ENCODE measurements around the gene TTLL13. TPM values are rescaled to one million over a fixed set of nuclear protein-coding genes. Genes with fewer than 3 reads are reported as not detected.

The TTLL13 gene
- total and polyA plus RNA-seq, 2 donors (not counting 1 experiment from before 2014, with no cell fraction given), result under 0.01 to 0.08 TPM

- no peak for TF ChIP-seq CTCF (conservative IDR thresholded peaks at IDR 0.05 in 1 of 2, IDR thresholded peaks at IDR 0.05 in 1 of 2; ENCODE audit: low read depth in 1 of 2, low read length in 2 of 2)
- no peak for TF ChIP-seq EZH2 (IDR thresholded peaks at IDR 0.05; ENCODE audit: low read length, missing control alignments)
- no peak for DNase-seq (ENCODE audit: low read depth in 2 of 2)
- H2AFZ ChIP-seq (ENCODE audit: low read length), result no peak overlapping the region
Observed at GRCh38 chr15:90306560-90306959, 57.2 kb downstream of the TTLL13 start.

GRCh38 chr15:90307661-90308060 lies 58.3 kb downstream of the TTLL13 start:
- no peak overlapping the region for H3K4me2 ChIP-seq (ENCODE audit: extremely low read depth, insufficient read depth, low read length)
- no peak overlapping the region for H3K4me3 ChIP-seq (replicated peaks in 1 of 4; ENCODE audit: control extremely low read depth in 1 of 4, insufficient read depth in 1 of 4, low read depth in 3 of 4, low read length in 4 of 4)
- H3K27me3 ChIP-seq (ENCODE audit: control insufficient read depth, insufficient read depth, low read length), result no peaks in the 10 kb centered on the region
- no peaks in the 10 kb centered on the region for H3K36me3 ChIP-seq (ENCODE audit: control insufficient read depth, insufficient read depth, low read length)
- H3K79me2 ChIP-seq (ENCODE audit: control insufficient read depth, insufficient read depth, low read length), result no peaks in the 10 kb centered on the region
- TF ChIP-seq CTCF (conservative IDR thresholded peaks at IDR 0.05 in 1 of 2, IDR thresholded peaks at IDR 0.05 in 1 of 2; ENCODE audit: low read depth in 1 of 2, low read length in 2 of 2) (no peak), EZH2 (IDR thresholded peaks at IDR 0.05; ENCODE audit: low read length, missing control alignments) (no peak)
- no peak overlapping the region for H3K27ac ChIP-seq (ENCODE audit: insufficient read depth, low read length)
- no peak for DNase-seq (ENCODE audit: low read depth in 2 of 2)
- no peak overlapping the region for H2AFZ ChIP-seq (ENCODE audit: low read length)
- H3K9ac ChIP-seq (ENCODE audit: insufficient read depth, low read length), result no peak overlapping the region
- no peaks in the 10 kb centered on the region for H4K20me1 ChIP-seq (ENCODE audit: control insufficient read depth, extremely low read depth, insufficient read depth, low read length)
- H3K4me1 ChIP-seq (ENCODE audit: control insufficient read depth, extremely low read depth, insufficient read depth, low read length), result no peaks in the 10 kb centered on the region
- H3K9me3 ChIP-seq (ENCODE audit: control insufficient read depth, insufficient read depth, low read depth, low read length), result no peaks in the 10 kb centered on the region

More at GRCh38 chr15:90306560-90306959, 57.2 kb downstream of the TTLL13 start:
- Histone ChIP-seq H3K79me2 (ENCODE audit: control insufficient read depth, insufficient read depth, low read length) (no peaks in the 10 kb centered on the region), H3K4me3 (replicated peaks in 1 of 4; ENCODE audit: control extremely low read depth in 1 of 4, insufficient read depth in 1 of 4, low read depth in 3 of 4, low read length in 4 of 4) (no peak overlapping the region), H3K27ac (ENCODE audit: insufficient read depth, low read length) (no peak overlapping the region), H4K20me1 (ENCODE audit: control insufficient read depth, extremely low read depth, insufficient read depth, low read length) (no peaks in the 10 kb centered on the region), H3K36me3 (ENCODE audit: control insufficient read depth, insufficient read depth, low read length) (no peaks in the 10 kb centered on the region), H3K9me3 (ENCODE audit: control insufficient read depth, insufficient read depth, low read depth, low read length) (no peaks in the 10 kb centered on the region), H3K4me2 (ENCODE audit: extremely low read depth, insufficient read depth, low read length) (no peak overlapping the region), H3K9ac (ENCODE audit: insufficient read depth, low read length) (no peak overlapping the region), H3K4me1 (ENCODE audit: control insufficient read depth, extremely low read depth, insufficient read depth, low read length) (no peaks in the 10 kb centered on the region), H3K27me3 (ENCODE audit: control insufficient read depth, insufficient read depth, low read length) (no peaks in the 10 kb centered on the region)

GRCh38 chr15:90309020-90309419 lies 59.7 kb downstream of the TTLL13 start:
- Histone ChIP-seq H3K36me3 (ENCODE audit: control insufficient read depth, insufficient read depth, low read length) (no peaks in the 10 kb centered on the region), H4K20me1 (ENCODE audit: control insufficient read depth, extremely low read depth, insufficient read depth, low read length) (no peaks in the 10 kb centered on the region), H3K27me3 (ENCODE audit: control insufficient read depth, insufficient read depth, low read length) (no peaks in the 10 kb centered on the region), H3K27ac (ENCODE audit: insufficient read depth, low read length) (no peak overlapping the region), H3K79me2 (ENCODE audit: control insufficient read depth, insufficient read depth, low read length) (no peaks in the 10 kb centered on the region), H3K4me1 (ENCODE audit: control insufficient read depth, extremely low read depth, insufficient read depth, low read length) (no peaks in the 10 kb centered on the region), H3K9me3 (ENCODE audit: control insufficient read depth, insufficient read depth, low read depth, low read length) (no peaks in the 10 kb centered on the region), H3K4me3 (replicated peaks in 1 of 4; ENCODE audit: control extremely low read depth in 1 of 4, insufficient read depth in 1 of 4, low read depth in 3 of 4, low read length in 4 of 4) (no peak overlapping the region), H3K9ac (ENCODE audit: insufficient read depth, low read length) (no peak overlapping the region), H3K4me2 (ENCODE audit: extremely low read depth, insufficient read depth, low read length) (no peak overlapping the region), H2AFZ (ENCODE audit: low read length) (no peak overlapping the region)
- no peak for DNase-seq (ENCODE audit: low read depth in 2 of 2)
- TF ChIP-seq EZH2 (IDR thresholded peaks at IDR 0.05; ENCODE audit: low read length, missing control alignments) (no peak), CTCF (conservative IDR thresholded peaks at IDR 0.05 in 1 of 2, IDR thresholded peaks at IDR 0.05 in 1 of 2; ENCODE audit: low read depth in 1 of 2, low read length in 2 of 2) (no peak)

Other genes with a start within 250 kb of the TTLL13 start
- 5.9 and 9.4 TPM in 2 replicates for gene ZNF710, start 248.2 kb upstream of the TTLL13 start, total RNA-seq
- gene ZNF710, start 248.2 kb upstream of the TTLL13 start, polyA plus RNA-seq, result 2.1 and 2.2 TPM in 2 replicates
- 21.8 and 47.9 TPM in 2 replicates for gene IDH2, start 147.1 kb upstream of the TTLL13 start, total RNA-seq
- 39.9 and 66.0 TPM in 2 replicates for gene IDH2, start 147.1 kb upstream of the TTLL13 start, polyA plus RNA-seq
- 14.1 and 30.4 TPM in 2 replicates for gene SEMA4B, start 48.2 kb upstream of the TTLL13 start, total RNA-seq
- 9.5 and 12.8 TPM in 2 replicates for gene SEMA4B, start 48.2 kb upstream of the TTLL13 start, polyA plus RNA-seq
- gene CIB1, start 15.6 kb upstream of the TTLL13 start, total RNA-seq, result 17.7 and 27.7 TPM in 2 replicates
- 42.7 and 62.2 TPM in 2 replicates for gene CIB1, start 15.6 kb upstream of the TTLL13 start, polyA plus RNA-seq
- 6.2 and 9.7 TPM in 2 replicates for gene GDPGP1, start 15.3 kb upstream of the TTLL13 start, total RNA-seq
- gene GDPGP1, start 15.3 kb upstream of the TTLL13 start, polyA plus RNA-seq, result 1.9 and 2.5 TPM in 2 replicates
- 96.1 and 96.8 TPM in 2 replicates for gene NGRN, start 16.1 kb downstream of the TTLL13 start, total RNA-seq
- gene NGRN, start 16.1 kb downstream of the TTLL13 start, polyA plus RNA-seq, result 55.3 and 58.7 TPM in 2 replicates
- gene ZNF774, start 102.7 kb downstream of the TTLL13 start, total RNA-seq, result 1.3 and 1.8 TPM in 2 replicates
- gene ZNF774, start 102.7 kb downstream of the TTLL13 start, polyA plus RNA-seq, result 1.2 and 1.3 TPM in 2 replicates
- 160 and 270 TPM in 2 replicates for gene IQGAP1, start 138.7 kb downstream of the TTLL13 start, total RNA-seq
- 222 and 231 TPM in 2 replicates for gene IQGAP1, start 138.7 kb downstream of the TTLL13 start, polyA plus RNA-seq